ENCODE data around the gene ERFL.
A peak's percentile ranks its signal among the peaks of the same experiment; 100 is the strongest.

The ERFL gene

DNA sequence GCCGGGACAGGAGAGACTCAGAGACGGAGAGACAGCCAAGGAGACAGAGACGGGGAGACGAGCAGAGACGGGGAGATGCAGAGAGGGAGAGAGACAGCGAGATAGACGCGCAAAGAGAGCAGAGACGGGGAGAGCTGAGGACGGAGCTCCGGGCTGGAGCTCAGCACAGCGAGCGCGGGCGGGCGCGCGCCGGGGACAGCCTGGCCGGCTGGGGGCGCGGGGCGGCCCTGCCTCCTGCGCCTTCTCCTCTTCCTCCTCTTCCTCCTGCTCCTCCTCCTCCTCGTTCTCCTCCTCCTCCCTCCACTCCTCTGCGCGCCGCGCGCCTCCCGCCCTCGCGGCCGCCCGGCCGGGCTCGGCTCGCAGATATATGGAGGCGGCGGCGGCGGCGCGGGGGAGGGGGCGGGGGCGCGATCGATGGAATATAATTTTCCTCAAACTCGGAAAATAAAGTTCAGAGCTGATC lies at the start of gene ERFL:
Gene ERFL, minus strand, starts transcription at position 229 of the 463 bp plus-strand sequence. CDS start 15,530 bp downstream, outside the sequence.
- H3K36me3 ChIP-seq (ENCODE audit: insufficient read depth, low read length) = no peaks in the 10 kb centered on the region
- no peaks in the 10 kb centered on the region for H3K9me3 ChIP-seq (ENCODE audit: low read length)
- H3K27ac ChIP-seq (ENCODE audit: low read depth, low read length) = no peak within 1 kb of the TSS
- peak within 1 kb of the TSS in 1 of 2 donors; percentile 26 for H3K4me3 ChIP-seq (ENCODE audit: low read depth in 1 of 2, low read length in 2 of 2)
- peaks cover 79 to 96% of the 10 kb centered on the region in 2 donors for H3K27me3 ChIP-seq (ENCODE audit: control insufficient read depth in 1 of 2, insufficient read depth in 2 of 2, low read length in 2 of 2)
- no peak within 1 kb of the TSS for H3K9ac ChIP-seq (ENCODE audit: low read length)
- H3K4me1 ChIP-seq (ENCODE audit: insufficient read depth, low read length) = peaks cover 10% of the 10 kb centered on the region

DNA sequence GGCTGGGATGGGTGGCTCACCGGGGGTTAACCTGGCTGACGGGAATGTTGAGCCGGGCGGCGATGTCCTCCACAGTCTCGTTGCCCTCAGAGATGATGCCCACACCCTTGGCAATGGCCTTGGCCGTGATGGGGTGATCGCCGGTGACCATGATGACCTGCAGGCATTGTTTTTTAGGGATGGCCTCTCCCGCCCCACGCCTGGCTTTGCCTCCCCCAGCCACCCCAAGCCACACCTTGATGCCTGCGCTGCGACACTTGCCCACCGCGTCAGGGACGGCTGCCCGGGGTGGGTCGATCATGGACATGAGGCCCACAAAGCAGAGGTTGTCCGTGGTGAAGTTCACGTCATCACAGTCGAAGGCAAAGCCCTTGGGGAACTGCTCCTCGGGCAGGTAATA lies 49.7 kb upstream of the ERFL start:
- H3K4me1 ChIP-seq (ENCODE audit: insufficient read depth, low read length) = no peaks in the 10 kb centered on the region
- no peak overlapping the region for H3K9ac ChIP-seq (ENCODE audit: low read length)
- H3K27ac ChIP-seq (ENCODE audit: low read depth, low read length) = no peak overlapping the region
- no peaks in the 10 kb centered on the region for H3K27me3 ChIP-seq (ENCODE audit: control insufficient read depth in 1 of 2, insufficient read depth in 2 of 2, low read length in 2 of 2)
- no peak overlapping the region for H3K4me3 ChIP-seq (ENCODE audit: low read depth in 1 of 2, low read length in 2 of 2)
- no peaks in the 10 kb centered on the region for H3K36me3 ChIP-seq (ENCODE audit: insufficient read depth, low read length)
- no peaks in the 10 kb centered on the region for H3K9me3 ChIP-seq (ENCODE audit: low read length)

DNA sequence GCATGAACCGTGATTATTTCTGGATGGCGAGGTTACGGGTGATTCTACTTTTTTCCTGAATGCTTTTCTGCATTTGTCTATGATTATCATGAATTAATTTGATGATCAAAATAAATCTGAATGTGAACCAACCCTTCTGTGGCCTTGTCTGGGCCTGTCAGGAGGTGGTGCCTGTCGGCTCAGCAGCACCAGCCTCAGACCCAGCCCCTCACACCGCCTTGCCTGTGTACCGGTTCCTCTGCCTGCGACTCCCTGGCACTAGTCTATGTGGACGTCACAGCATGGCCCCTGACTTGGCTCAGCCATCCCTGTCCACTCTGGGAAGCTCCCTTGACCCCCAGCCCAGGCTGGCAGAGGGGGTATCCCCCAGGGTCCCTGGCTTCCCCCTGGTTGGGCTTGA lies 46.4 kb upstream of the ERFL start:
- Histone ChIP-seq H3K4me1 (ENCODE audit: insufficient read depth, low read length) (no peaks in the 10 kb centered on the region), H3K36me3 (ENCODE audit: insufficient read depth, low read length) (no peaks in the 10 kb centered on the region), H3K27me3 (ENCODE audit: control insufficient read depth in 1 of 2, insufficient read depth in 2 of 2, low read length in 2 of 2) (no peaks in the 10 kb centered on the region), H3K9me3 (ENCODE audit: low read length) (no peaks in the 10 kb centered on the region), H3K4me3 (ENCODE audit: low read depth in 1 of 2, low read length in 2 of 2) (no peak overlapping the region), H3K27ac (ENCODE audit: low read depth, low read length) (no peak overlapping the region), H3K9ac (ENCODE audit: low read length) (no peak overlapping the region)

DNA sequence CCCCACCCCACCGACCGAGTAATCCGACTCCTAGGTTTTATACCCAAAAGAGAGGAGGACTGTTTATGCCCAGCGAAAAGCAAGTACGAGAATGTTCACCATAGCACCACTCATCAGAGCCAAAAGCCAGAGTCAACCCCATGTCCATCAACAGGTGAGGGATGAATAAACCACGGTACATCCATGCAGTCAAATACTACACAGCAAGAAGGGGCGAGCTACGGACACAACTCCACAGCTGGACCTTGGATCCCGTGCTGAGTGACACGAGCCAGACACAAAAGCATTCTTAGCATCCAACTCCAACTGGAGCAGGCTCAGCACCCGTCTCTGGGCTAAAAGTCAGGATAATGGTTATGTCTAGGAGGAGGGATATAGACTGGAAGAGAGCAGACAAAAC lies 43.1 kb upstream of the ERFL start:
- Histone ChIP-seq H3K36me3 (ENCODE audit: insufficient read depth, low read length) (no peaks in the 10 kb centered on the region), H3K9ac (ENCODE audit: low read length) (no peak overlapping the region)

DNA sequence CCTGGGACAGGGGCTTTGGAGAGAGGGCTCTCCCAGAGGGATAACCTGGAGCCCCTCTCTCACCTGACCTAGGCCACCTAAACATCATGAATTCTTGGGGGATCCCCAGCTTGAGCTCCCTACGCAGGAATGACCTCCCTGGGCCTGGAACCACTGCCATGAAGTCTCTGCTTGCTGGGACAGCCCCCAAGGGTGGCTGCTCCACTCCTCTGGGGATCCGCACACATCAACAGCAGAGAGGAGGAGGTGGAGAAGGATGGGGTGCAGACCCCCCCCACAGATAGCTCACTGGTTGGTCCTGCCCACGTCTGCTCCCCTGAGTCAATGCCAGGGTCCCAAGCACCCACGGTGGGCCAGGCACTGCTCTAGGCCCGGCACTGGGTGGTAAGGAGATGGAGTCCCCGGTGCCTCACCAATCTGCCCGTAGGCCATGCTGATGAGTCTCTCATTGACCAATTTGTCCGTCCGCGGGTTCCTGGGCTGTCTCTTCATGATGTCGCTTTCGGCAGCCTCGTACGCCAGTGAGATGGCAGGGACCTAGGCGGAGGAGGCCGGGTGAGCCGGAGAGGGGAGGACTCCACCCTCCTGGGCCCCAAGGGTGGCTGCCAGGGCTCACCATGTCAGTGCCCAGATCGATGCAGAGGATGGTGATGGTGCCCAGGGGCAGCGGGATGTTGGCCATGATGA lies 41.7 kb upstream of the ERFL start:
- H3K4me3 ChIP-seq (ENCODE audit: low read depth in 1 of 2, low read length in 2 of 2) = no peak overlapping the region
- no peaks in the 10 kb centered on the region for H3K9me3 ChIP-seq (ENCODE audit: low read length)
- H3K27me3 ChIP-seq (ENCODE audit: control insufficient read depth in 1 of 2, insufficient read depth in 2 of 2, low read length in 2 of 2) = no peaks in the 10 kb centered on the region
- H3K4me1 ChIP-seq (ENCODE audit: insufficient read depth, low read length) = no peaks in the 10 kb centered on the region
- H3K36me3 ChIP-seq (ENCODE audit: insufficient read depth, low read length) = no peaks in the 10 kb centered on the region
- H3K27ac ChIP-seq (ENCODE audit: low read depth, low read length) = no peak overlapping the region
- H3K9ac ChIP-seq (ENCODE audit: low read length) = no peak overlapping the region

More for the DNA sequence above, 43.1 kb upstream of the ERFL start:
- H3K4me3 ChIP-seq (ENCODE audit: low read depth in 1 of 2, low read length in 2 of 2) = no peak overlapping the region
- H3K4me1 ChIP-seq (ENCODE audit: insufficient read depth, low read length) = no peaks in the 10 kb centered on the region
- no peak overlapping the region for H3K27ac ChIP-seq (ENCODE audit: low read depth, low read length)
- no peaks in the 10 kb centered on the region for H3K27me3 ChIP-seq (ENCODE audit: control insufficient read depth in 1 of 2, insufficient read depth in 2 of 2, low read length in 2 of 2)
- H3K9me3 ChIP-seq (ENCODE audit: low read length) = no peaks in the 10 kb centered on the region

DNA sequence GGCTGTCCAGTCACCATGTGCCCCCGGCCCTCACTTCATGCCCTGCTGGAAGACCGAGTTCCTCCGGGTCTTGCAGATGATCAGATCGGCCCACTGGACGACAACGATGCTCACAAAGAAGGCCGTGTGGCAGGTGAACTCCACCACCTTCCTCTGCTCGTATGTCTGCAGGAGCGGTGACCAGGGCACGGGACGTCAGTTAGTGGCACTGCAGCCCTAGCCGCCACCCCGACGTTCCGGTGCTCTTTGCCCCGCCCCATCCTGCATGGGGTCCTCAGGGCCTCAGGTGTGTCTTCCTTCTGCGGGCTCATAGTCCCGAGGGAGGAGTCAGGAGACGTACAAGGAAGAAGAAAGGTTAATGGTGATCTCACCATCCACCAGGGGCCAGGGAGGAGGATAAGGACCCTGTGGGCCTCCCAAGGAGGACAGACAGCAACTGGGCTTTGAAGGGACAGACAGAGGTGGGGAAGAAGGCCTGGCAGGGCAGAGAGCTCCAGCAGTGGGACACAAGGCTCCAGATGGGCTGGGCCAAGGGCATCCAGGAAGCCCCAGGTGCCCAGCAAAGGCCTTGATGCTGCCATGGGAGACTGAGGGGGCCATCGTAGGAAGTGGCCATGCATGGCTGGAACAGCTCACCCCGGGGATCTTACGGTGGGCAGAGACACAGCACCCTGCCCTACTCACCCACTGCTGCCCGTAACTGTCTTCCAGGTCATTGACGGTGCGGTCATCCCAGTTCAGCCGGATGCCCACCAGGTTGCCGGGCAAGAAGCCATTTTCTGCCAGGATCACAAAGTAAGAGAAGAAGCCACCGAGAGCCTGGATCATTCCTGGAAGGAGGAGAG lies 40.7 kb upstream of the ERFL start:
- Histone ChIP-seq H3K36me3 (ENCODE audit: insufficient read depth, low read length) (no peaks in the 10 kb centered on the region), H3K27ac (ENCODE audit: low read depth, low read length) (no peak overlapping the region), H3K4me1 (ENCODE audit: insufficient read depth, low read length) (no peaks in the 10 kb centered on the region), H3K9ac (ENCODE audit: low read length) (no peak overlapping the region), H3K9me3 (ENCODE audit: low read length) (no peaks in the 10 kb centered on the region), H3K4me3 (ENCODE audit: low read depth in 1 of 2, low read length in 2 of 2) (no peak overlapping the region), H3K27me3 (ENCODE audit: control insufficient read depth in 1 of 2, insufficient read depth in 2 of 2, low read length in 2 of 2) (no peaks in the 10 kb centered on the region)

DNA sequence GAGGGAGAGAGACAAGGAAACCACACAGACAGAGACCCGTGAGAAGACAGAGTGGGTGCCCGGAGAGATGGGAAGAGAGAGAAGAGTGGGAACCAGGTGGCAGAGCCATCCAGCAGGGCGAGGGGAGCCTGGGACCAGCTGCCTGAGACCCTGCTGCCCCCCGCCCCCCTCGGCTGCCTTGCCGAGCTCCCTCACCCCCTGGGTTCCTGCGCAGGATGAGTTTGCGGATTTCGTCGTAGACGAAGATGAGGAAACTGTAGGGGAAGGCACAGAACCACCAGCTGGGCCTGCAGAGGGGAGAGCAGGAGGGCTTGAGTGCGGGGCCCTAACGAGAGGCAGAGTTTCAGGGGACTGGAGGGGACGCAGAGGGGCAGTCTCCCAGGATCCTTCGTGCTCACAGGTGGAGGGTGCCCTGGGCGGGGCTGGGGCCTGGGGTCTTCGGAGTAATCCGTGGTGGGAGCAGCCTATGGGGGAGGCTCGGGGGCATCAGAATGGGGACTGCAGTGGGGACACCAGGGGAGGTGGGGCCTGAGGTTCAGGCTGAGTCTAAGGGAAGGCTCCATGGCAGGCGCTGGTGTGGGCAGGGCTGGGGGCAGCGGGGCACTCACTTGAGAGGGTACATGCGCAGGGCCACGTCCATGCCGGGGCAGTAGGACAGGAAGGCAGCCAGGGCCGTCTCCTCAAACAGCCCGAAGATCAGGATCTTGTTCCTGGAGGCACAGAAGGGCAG lies 39.0 kb upstream of the ERFL start:
- Histone ChIP-seq H3K4me1 (ENCODE audit: insufficient read depth, low read length) (no peaks in the 10 kb centered on the region), H3K9me3 (ENCODE audit: low read length) (no peaks in the 10 kb centered on the region), H3K27me3 (ENCODE audit: control insufficient read depth in 1 of 2, insufficient read depth in 2 of 2, low read length in 2 of 2) (no peaks in the 10 kb centered on the region), H3K27ac (ENCODE audit: low read depth, low read length) (no peak overlapping the region), H3K9ac (ENCODE audit: low read length) (no peak overlapping the region), H3K4me3 (ENCODE audit: low read depth in 1 of 2, low read length in 2 of 2) (no peak overlapping the region), H3K36me3 (ENCODE audit: insufficient read depth, low read length) (no peaks in the 10 kb centered on the region)

DNA sequence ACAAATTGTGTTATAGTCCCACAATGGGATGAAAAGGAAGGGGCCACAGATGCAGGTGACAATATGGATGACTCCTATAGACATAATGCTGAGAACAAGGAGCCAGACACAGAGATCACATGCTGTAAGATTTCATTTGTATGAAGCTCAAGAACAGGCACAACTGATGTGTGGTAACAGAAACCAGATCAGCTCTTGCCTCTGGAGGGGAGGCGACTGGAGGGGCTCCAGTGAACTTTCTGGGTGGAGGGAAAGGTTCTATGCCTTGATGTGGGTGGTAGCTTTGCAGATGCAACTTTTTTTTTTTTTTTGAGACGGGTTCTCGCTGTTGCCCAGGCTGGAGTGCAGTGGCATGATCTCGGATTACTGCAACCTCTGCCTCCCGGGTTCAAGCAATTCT lies 36.9 kb upstream of the ERFL start:
- Histone ChIP-seq H3K4me1 (ENCODE audit: insufficient read depth, low read length) (no peaks in the 10 kb centered on the region), H3K9ac (ENCODE audit: low read length) (no peak overlapping the region), H3K27ac (ENCODE audit: low read depth, low read length) (no peak overlapping the region), H3K9me3 (ENCODE audit: low read length) (no peaks in the 10 kb centered on the region), H3K36me3 (ENCODE audit: insufficient read depth, low read length) (no peaks in the 10 kb centered on the region), H3K27me3 (ENCODE audit: control insufficient read depth in 1 of 2, insufficient read depth in 2 of 2, low read length in 2 of 2) (no peaks in the 10 kb centered on the region), H3K4me3 (ENCODE audit: low read depth in 1 of 2, low read length in 2 of 2) (no peak overlapping the region)

DNA sequence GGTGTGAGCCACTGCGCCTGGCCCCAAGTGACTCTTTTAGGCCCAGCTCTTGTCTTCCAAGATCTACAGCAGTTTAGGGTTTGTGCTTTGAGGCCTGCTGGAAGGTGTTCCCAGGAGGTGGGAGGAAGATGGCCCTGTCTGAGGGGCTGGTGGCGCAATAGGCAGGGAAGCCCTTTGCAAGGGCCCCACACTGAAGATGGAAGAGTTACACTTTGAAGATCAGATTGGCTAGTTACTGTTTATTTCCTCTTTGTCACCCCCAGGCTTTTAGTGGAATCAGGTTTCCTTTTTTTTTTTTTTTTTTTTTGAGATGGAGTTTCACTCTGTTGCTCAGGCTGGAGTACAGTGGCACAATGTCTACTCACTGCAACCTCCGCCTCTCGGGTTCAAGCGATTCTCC lies 32.7 kb upstream of the ERFL start:
- H3K36me3 ChIP-seq (ENCODE audit: insufficient read depth, low read length) = no peaks in the 10 kb centered on the region

DNA sequence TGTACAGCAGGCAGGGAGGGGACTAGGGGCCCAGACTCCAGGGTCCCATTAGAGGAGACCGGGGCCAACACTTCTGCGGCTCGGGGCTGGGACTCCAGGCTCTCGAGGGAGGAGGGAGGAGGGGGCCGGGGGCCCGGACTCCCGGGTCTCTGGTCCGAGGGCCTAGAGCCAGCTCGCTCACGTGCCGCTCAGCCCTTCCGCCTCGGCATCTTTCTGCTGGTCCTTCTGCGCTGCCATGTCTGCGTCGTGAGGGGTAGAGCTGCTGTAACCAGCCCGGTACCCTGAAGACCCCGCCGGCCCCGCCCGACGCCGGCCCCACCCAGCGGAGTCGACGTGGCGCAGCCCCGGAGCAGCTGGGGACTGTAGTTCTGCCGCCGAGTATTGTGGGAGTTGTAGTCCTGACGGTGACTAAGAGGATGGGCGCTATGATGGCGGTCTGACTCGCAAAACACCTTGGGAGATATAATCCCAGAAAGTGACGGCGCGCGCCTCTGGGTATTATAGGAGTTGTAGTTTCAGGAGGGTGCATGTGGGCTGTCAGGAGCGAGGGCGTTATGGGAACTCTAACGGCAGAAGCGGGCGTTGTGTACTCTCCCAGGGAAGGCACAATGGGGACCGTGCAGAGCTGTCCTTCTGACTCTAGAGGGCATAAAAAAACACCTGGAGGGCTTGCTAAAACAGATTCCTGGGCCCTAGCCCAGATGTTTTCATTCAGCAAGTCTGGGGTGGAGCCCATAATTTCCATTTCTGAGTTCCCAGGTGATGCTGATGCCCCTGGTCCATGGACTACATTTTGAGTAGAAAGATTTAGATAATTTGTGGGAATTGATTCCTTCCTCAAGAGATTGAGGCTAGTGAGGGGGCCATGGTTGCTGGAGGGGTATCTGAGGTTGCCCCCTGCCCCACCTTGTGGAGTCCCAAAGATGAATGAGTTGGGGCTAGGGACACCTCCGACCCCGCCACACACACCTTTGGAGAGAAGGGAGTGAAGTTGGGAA lies 31.1 kb upstream of the ERFL start, which contains the start of gene RABAC1:
Gene RABAC1, minus strand, starts transcription at position 266 of the 998 bp plus-strand sequence. Its CDS starts 29 bp downstream, at position 237.
- H3K36me3 ChIP-seq (ENCODE audit: insufficient read depth, low read length) = peaks cover 5% of the 10 kb centered on the region
- H3K27ac ChIP-seq (ENCODE audit: low read depth, low read length) = peak within 1 kb of the TSS; percentile 86
- H3K4me3 ChIP-seq (ENCODE audit: low read depth in 1 of 2, low read length in 2 of 2) = peak within 1 kb of the TSS; percentile 55 to 86
- no peaks in the 10 kb centered on the region for H3K27me3 ChIP-seq (ENCODE audit: control insufficient read depth in 1 of 2, insufficient read depth in 2 of 2, low read length in 2 of 2)
- peak within 1 kb of the TSS; percentile 16 for H3K9ac ChIP-seq (ENCODE audit: low read length)
- peaks cover 12% of the 10 kb centered on the region for H3K4me1 ChIP-seq (ENCODE audit: insufficient read depth, low read length)
- no peaks in the 10 kb centered on the region for H3K9me3 ChIP-seq (ENCODE audit: low read length)

More for the DNA sequence above, 32.7 kb upstream of the ERFL start:
- Histone ChIP-seq H3K4me3 (ENCODE audit: low read depth in 1 of 2, low read length in 2 of 2) (no peak overlapping the region), H3K27ac (ENCODE audit: low read depth, low read length) (no peak overlapping the region), H3K27me3 (ENCODE audit: control insufficient read depth in 1 of 2, insufficient read depth in 2 of 2, low read length in 2 of 2) (no peaks in the 10 kb centered on the region), H3K9ac (ENCODE audit: low read length) (no peak overlapping the region), H3K4me1 (ENCODE audit: insufficient read depth, low read length) (peaks cover 12% of the 10 kb centered on the region), H3K9me3 (ENCODE audit: low read length) (no peaks in the 10 kb centered on the region)

Data from muscle layer of colon (tissue), 2 donors.